ENCODE results near the gene OR7G3.

OR7G3 gene

GRCh38 chr19:9126900-9127405 is at the start of gene OR7G3:
Gene OR7G3, minus strand, starts transcription at chr19:9126950. Its CDS starts 0 bp downstream, at chr19:9126950.
- FAIRE-seq (no peak), DNase-seq (ENCODE audit: insufficient read length, low spot score) (no peak)
- no peak for TF ChIP-seq POLR2A (IDR thresholded peaks at IDR 0.05; ENCODE audit: low read depth, low read length)

- TF ChIP-seq POLR2A (IDR thresholded peaks at IDR 0.05; ENCODE audit: low read depth, low read length), result no peak
- no peak for FAIRE-seq
- no peak for DNase-seq (ENCODE audit: insufficient read length, low spot score)
These were observed 48.6 kb upstream of the OR7G3 start for GRCh38 chr19:9175326-9175725.

- TF ChIP-seq POLR2A (IDR thresholded peaks at IDR 0.05; ENCODE audit: low read depth, low read length), result no peak
- FAIRE-seq, result no peak
- DNase-seq (ENCODE audit: insufficient read length, low spot score), result no peak
These were observed 44.7 kb upstream of the OR7G3 start for GRCh38 chr19:9171393-9171991.

- FAIRE-seq (no peak), DNase-seq (ENCODE audit: insufficient read length, low spot score) (no peak)
- TF ChIP-seq POLR2A (IDR thresholded peaks at IDR 0.05; ENCODE audit: low read depth, low read length), result no peak
These were observed 40.1 kb upstream of the OR7G3 start for GRCh38 chr19:9166846-9167245.

- TF ChIP-seq POLR2A (IDR thresholded peaks at IDR 0.05; ENCODE audit: low read depth, low read length), result no peak
- DNase-seq (ENCODE audit: insufficient read length, low spot score), result no peak
- FAIRE-seq, result no peak
These were observed 38.5 kb upstream of the OR7G3 start for GRCh38 chr19:9165261-9165660.

DNA sequence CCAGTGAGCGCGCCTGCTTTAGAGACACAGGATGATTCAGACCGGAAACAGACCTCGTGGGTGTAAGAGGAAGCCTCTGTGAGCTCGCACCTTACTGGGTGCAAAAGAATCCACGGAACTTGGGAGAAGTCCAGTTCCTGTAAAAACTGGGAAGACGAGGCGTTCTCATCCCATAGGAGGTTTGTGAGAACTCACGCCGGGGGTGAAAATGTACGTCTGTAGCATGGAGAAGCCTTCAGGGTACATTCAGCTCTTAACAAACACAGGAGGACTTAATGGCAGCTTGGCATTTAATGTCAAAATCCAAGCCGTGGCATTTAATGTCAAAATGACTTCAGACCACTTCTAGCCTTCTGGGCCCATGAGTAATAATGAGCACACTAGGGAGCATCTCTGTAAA is 34.7 kb upstream of the OR7G3 start:
- no peak for FAIRE-seq
- DNase-seq (ENCODE audit: insufficient read length, low spot score), result no peak
- no peak for TF ChIP-seq POLR2A (IDR thresholded peaks at IDR 0.05; ENCODE audit: low read depth, low read length)

DNA sequence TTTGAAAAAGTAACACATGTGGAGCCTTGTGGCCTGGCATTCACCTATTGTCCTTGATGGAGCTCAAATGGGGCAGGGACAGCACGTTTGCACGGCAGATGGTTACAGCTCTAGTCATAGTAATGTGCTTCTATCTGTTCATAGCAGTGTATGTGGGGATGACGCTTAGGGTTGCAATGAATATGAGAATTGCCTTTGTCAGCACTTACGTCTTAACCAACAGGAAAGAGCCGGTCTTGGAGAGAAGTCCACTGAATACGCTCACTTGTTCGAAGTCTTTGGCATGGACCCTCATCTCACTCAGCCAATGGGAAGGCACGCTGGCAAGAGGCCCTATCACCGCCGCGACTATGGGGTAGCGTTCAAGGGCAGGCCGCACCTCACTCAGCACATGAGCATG is 33.1 kb upstream of the OR7G3 start:
- DNase-seq (ENCODE audit: insufficient read length, low spot score) (no peak), FAIRE-seq (no peak)
- no peak for TF ChIP-seq POLR2A (IDR thresholded peaks at IDR 0.05; ENCODE audit: low read depth, low read length)

GRCh38 chr19:9156304-9156703 is 29.6 kb upstream of the OR7G3 start:
- FAIRE-seq (no peak), DNase-seq (ENCODE audit: insufficient read length, low spot score) (no peak)

GRCh38 chr19:9155591-9155990 is 28.8 kb upstream of the OR7G3 start:
- DNase-seq (ENCODE audit: insufficient read length, low spot score) (no peak), FAIRE-seq (no peak)
- no peak for TF ChIP-seq POLR2A (IDR thresholded peaks at IDR 0.05; ENCODE audit: low read depth, low read length)

More at GRCh38 chr19:9156304-9156703, 29.6 kb upstream of the OR7G3 start:
- no peak for TF ChIP-seq POLR2A (IDR thresholded peaks at IDR 0.05; ENCODE audit: low read depth, low read length)

- DNase-seq (ENCODE audit: insufficient read length, low spot score) (no peak), FAIRE-seq (no peak)
- no peak for TF ChIP-seq POLR2A (IDR thresholded peaks at IDR 0.05; ENCODE audit: low read depth, low read length)
These were observed 24.6 kb upstream of the OR7G3 start for GRCh38 chr19:9151367-9151766.

DNA sequence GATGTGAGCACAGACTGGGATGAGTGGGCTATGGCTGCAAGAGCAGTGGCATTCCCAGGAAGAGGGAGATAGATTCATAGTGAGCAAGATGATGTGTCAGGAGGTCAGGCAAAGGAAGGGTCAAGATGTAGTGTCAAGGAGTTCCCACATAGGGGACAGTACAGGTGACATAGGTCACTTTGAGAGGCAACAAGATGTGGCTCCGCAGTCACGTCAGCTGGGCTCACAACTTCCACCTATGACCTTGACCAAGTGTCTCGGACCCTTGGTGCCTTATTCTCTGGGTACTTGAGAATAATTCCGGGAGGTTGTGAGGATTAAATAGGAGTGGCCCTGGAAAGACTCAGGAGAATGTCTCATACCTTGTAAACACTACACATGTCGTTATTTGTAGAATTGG is 23.9 kb upstream of the OR7G3 start:
- FAIRE-seq (no peak), DNase-seq (ENCODE audit: insufficient read length, low spot score) (no peak)
- TF ChIP-seq POLR2A (IDR thresholded peaks at IDR 0.05; ENCODE audit: low read depth, low read length), result no peak

GRCh38 chr19:9149997-9150396 is 23.2 kb upstream of the OR7G3 start:
- DNase-seq (ENCODE audit: insufficient read length, low spot score) (no peak), FAIRE-seq (no peak)
- no peak for TF ChIP-seq POLR2A (IDR thresholded peaks at IDR 0.05; ENCODE audit: low read depth, low read length)

DNA sequence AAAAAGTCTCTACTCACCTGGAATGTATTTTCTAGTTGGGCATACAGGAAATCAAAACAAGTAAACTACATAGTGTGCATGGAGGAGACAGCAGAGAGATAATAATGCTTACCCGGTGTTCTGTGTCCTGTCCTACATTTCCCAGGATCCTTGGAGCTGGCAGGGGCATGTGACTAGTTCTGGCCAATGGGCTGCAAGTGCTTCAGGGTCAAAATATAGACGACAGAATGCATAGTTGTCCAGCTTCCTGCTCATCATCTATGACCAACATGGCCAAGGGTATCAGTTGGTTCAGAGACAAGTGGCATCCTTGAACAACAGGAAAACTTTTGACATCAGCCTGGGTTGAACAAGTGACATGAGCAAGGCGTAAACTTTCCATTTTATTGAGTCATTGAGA is 21.9 kb upstream of the OR7G3 start:
- no peak for DNase-seq (ENCODE audit: insufficient read length, low spot score)
- TF ChIP-seq POLR2A (IDR thresholded peaks at IDR 0.05; ENCODE audit: low read depth, low read length), result no peak
- no peak for FAIRE-seq

- no peak for FAIRE-seq
- no peak for TF ChIP-seq POLR2A (IDR thresholded peaks at IDR 0.05; ENCODE audit: low read depth, low read length)
These were observed 20.1 kb upstream of the OR7G3 start for GRCh38 chr19:9146882-9147281.

GRCh38 chr19:9144920-9145319 is 18.2 kb upstream of the OR7G3 start:
- FAIRE-seq (no peak), DNase-seq (ENCODE audit: insufficient read length, low spot score) (no peak)
- TF ChIP-seq POLR2A (IDR thresholded peaks at IDR 0.05; ENCODE audit: low read depth, low read length), result no peak

More at GRCh38 chr19:9146882-9147281, 20.1 kb upstream of the OR7G3 start:
- no peak for DNase-seq (ENCODE audit: insufficient read length, low spot score)
